GM19240 (cell line): Measurements from ENCODE around the gene RAB27A.
"Not testable (repeated sequence)": the region's sequence is repeated elsewhere in the genome, so short reads cannot be mapped to it uniquely, and the experiment has no call there.

ENCODE experiments used
- DNase-seq: peaks from one replicate; pipeline ENCODE4 v3.0.0; 2011; ENCODE audit warnings: low spot score; ENCODE audit not compliant: insufficient read length

The RAB27A gene

DNA sequence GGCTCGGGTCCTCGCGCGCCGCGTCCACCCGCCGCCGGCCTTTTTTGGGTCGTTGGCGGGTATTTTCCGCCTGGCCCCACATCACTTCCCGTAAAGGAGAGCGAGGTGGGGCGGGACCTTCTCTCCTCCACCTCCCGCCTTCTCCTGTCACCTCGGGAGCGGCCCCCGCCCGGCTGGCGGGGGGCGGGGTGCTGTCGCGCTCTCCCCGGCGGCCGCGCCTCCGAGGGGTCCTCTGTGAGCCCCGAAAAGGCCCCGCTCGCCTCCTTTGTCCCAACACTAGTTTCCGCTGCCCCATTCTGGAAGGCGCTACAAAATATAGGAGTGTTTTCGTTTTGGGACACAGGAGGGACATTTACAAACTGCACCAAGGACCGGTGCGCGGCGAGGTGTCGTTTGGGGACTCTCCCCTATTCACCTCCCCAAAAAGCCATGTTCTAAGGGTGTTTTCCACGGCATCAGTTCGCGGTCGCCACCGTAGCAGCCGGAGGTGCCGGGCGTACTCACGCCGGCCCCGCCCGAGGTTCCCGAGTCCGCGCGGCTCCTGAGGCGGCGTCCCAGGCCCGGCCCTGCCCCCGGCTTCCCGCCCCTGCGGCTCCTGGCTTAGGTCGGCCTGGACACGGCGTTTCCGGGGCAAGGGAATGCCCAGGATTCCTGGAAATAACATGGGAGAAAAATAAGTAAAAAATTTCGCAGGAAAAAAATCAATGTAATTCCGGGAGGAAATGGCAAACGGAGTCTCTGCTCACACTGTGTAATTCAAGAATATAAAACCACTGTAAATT is at the start of gene RAB27A:
TSS of gene RAB27A (minus strand) at position 68 of the 782 bp plus-strand sequence. CDS start 54,879 bp downstream, outside the sequence.
- peak; percentile 48 for DNase-seq

DNA sequence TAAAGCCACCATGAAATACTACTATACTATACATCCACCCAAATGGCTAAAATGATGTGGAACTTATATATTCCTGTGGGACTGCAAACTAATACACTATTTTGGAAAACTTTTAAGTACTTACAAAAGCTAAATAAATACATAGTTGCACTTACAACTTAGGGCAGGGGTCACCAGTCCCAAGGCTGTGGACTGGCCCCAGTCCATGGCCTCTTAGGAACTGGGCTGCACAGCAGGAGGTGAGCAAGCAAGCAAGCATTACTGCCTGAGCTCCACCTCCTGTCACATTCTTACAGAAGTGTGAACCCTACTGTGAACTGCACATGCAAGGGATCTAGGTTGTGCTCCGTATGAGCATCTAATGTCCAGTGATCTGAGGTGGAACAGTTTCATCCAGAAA is 47.5 kb upstream of the RAB27A start:
- no peak for DNase-seq

DNA sequence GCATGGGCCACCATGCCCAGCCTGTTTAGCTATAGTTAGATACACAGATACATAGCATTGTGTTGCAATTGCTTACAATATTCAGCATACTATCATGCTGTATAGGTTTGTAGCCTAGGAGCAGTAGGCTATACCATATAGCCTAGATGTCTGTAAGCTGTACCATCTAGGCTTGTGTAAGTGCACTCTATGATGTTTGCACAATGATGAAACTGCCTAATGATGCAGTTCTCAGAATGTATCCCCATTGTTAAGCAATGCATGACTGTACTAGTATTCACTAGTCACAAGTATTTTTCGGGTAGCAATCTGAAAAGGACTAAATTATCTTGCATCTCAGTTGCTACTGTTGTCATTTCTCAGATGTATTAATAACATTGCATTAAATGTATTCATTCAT is 45.4 kb upstream of the RAB27A start:
- DNase-seq = no peak

DNA sequence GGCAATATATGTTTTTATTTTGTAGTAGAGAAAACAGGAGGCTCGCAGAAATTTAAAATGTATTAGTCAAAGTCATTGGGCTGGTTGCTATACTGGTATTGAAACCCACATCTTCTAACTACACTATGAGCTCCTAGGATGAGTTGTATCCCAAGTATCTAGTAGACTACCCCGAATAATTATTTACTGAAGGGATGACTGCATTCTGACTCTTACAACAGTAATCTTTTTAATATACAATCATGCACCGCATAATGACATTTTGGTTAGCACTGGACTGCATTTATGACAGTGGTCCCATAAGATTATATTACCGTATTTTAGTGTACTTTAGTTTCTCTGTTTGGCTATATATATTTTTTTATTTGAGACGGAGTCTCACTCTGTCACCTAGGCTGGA is 44.8 kb upstream of the RAB27A start:
- no peak for DNase-seq

DNA sequence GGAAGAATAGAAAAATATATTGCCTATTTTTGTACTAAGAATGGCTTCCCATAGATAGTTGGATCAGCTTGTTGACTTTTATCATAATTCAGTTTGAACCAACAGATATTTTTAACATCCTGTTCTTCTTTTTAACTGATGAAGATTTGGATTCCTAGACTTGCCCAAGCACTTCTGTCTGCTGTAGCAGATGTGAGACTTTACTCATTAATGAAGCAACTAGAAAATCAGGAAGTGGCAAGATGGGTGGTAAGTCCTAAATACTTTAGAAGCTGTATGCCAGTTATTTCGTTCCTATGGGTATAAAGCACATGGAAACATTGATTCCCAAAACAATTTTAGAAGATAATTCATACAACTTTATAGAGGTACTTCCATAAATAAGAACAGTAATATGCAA is 37.8 kb upstream of the RAB27A start:
- DNase-seq = no peak

DNA sequence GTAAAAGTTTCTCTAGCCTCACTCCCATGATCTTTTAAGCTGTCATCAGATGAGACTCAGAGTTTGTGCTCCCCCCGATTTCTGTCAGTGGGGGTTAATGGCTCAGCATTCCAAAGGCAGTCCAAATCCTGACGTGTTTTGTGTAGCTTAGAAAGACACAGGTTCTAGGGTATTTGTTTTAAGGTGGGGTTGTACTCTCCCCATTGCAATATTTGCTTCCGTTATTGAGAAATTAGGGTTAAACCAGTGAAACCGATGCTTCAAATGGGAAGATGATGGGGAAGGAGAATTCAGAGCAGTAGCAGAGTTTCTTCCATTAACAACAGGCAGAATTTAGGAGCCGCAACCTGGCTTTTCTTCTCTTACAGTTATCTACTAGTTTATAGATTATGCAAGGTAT is 32.9 kb upstream of the RAB27A start:
- DNase-seq = no peak

DNA sequence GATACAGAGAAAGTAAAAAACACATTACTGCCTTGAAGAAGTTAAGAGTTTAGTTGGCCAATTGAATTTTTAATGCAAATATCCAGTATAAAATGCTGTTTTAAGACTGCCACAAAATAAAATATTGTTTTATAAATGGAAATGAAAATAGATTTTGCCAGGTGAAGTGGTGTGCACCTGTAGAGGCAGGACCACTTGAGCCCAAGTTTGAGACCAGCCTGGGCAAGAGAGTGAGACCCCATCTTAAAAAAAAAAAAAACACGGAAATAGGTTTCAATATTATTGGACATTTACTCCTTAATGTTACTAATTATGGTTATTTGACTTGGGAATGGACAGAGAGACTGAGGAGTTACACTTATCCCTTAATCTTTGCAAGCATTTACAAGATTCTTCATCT is 31.4 kb upstream of the RAB27A start:
- no peak for DNase-seq

DNA sequence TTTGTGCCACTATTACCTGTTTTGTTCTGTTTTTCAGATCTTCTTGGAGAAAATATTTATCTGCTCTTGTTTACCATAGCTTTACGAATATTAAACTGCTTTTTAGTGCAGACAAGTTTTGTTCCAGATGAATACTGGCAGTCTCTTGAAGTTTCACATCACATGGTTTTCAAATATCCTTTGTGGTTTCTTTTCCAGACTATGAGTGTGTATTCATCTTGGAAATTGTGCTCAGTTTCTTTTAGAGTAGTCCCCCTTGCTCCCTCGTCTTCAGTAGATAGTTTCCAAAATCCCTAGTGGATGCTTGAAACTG is 30.6 kb upstream of the RAB27A start:
- DNase-seq = no peak

DNA sequence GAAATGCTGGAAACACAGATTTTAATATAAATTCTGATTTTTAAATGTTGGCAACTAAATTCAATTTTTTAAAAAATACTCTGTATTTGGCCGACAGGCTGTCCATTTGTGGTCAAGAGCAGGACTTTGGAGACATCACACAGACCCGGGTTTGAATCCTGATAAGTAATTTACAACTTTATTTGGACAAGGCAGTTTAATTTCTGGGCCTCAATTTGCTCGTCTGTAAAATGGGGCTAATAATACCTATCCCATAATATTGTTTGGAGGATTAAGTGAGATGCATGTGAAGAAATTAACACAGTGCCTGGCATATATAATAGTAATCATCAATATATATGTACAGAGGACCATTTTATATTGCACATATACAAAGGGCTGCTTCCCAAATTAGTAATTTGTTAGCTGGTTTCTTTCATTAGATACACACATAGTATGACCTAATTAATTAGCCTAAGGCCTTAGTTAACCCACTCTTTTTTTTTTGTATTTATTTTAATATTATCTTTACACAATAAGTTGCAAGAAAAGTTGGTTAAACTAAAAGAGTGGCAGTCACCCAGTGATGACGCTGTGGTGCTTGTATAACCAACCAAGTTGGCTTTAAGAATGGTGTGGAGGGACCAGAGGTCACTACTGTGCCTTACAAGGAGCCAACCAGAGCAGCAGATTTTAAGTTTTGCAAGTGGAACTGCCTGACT is 30.1 kb upstream of the RAB27A start:
- peak; percentile 9 for DNase-seq

DNA sequence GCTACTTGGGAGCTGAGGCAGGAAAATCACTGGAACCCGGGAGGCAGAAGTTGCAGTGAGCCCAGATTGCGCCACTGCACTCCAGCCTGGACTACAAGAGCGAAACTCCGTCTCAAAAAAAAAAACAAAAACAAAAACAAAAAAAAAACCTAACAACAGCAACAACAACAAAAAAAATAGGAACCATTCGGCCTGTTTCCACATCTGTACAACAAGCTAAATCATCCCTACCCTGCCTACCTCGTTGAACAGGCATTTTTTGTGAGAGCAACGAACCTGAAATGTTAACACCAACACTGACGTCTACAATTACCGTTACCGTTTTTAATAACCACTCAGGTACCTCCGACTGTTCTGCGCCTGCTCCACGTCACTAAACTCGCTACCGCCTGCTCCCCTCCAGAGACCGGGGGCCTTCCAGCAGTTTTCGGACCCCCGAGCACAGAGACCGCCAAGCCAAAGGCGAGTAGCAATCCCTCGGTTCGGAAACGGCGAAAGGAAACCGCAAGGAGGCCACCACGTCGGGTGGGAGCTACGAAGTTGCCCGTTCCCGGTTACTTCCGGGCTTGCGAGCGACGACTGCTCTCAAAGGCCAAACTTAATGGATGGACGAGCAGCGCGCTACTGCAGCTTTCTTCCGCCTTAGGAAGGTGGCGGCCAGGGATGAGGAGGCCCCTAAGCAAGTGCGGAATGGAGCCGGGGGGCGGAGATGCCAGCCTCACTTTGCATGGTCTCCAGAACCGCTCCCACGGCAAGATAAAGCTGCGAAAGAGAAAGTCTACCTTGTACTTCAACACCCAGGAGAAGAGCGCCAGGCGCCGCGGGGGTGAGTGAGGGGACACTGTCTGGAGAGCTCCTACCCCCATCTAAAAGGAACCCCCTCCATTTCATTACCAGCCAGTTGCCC is 29.2 kb upstream of the RAB27A start, which contains the start of the genes PIGB and PIGBOS1:
TSS of gene PIGB (plus strand) at position 635 of the 907 bp plus-strand sequence. CDS start at position 664, 29 bp downstream.
TSS of gene PIGBOS1 (minus strand) at position 536 of the 907 bp plus-strand sequence. CDS start 1,331 bp downstream, outside the sequence.
- DNase-seq = peak; percentile 64

DNA sequence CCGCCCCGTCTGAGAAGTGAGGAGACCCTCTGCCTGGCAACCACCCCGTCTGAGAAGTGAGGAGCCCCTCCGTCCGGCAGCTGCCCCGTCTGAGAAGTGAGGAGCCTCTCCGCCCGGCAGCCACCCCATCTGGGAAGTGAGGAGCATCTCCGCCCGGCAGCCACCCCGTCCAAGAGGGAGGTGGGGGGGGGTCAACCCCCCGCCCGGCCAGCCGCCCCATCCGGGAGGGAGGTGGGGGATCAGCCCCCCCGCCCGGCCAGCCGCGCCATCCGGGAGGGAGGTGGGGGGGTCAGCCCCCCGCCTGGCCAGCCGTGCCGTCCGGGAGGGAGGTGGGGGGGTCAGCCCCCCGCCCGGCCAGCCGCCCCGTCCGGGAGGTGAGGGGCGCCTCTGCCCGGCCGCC is 13.2 kb upstream of the RAB27A start:
- not testable (repeated sequence) for DNase-seq

DNA sequence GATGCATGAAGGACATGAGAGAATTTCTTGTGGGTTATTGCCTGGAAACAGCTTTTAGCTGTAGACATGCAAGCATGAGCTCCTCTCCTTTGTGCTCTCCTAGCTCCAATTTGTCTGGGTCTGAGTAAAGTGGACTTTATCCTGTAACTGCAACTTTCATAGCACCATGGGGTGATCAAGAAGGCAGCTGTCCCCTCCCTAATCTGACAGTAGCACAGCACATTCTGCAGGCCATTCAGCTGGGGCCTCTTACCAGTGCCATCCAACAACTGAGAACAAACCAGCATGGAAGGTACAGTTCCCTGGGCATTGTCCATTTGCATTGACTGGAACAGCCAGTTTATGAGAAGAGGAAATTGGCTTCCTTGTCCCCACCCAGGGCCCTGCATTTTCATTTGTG is 7.7 kb upstream of the RAB27A start:
- DNase-seq = no peak

DNA sequence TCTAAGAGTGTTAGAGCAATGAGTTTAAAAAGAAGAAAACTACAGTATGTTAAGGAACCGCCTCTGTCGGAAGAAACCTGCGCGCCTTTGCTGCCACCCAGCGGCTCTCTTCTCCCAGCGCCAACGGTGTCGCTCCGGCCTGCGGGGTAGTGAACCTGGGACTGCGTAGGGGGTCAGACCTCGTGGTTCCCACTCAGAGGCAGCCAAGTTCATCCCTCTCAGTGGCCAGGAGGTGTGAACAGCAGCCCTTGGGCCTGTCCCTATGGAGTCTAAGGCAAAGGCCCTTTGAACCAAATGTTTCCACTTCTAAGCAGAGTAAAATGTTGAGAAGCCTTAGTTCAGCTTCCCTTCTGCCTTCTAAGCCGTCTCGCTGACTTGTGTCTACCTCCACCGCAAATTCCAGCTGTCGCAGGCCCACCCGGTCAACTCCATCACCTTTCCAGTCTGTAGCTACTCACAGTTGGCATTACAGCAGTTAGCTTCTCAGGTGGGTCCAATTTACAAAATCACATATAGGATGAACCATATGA is 980 bp upstream of the RAB27A start:
- peak; percentile 48 for DNase-seq

DNA sequence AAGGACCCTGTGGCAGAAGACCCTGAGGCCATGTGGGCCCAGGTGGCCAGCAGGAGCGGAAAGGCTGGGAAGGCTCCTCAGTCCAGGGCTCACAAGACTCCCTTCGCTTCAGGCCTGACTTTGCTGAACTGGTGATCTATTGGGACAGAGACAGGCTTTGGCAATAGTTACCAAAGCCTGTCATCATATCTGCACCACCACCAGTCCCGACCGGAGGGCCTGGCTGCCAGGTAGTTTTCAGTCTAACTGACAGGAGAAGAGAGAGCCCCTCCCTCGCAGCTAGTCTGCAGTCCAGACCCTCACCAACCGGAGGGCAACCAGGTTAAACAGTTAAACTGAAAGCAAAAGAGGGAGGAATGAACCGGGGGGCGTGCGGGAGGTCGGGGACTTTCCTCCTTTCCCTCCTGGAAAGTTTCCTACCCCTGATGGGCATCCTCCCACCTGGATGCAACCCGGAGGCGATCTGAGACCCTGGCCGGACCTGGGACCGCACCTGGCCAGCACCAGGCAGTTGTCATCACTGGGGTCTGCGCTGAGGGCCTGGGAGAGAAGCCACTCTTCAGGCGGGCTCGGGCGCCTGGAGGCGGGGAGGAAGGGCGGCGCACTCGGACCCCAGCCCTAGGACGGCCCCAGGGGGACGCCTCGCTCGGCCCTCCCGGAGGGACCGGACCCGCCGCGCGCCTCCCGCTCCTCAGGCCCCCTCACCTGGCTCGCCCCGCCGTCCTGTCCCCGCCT is 435 bp downstream of the RAB27A start:
- no peak for DNase-seq

DNA sequence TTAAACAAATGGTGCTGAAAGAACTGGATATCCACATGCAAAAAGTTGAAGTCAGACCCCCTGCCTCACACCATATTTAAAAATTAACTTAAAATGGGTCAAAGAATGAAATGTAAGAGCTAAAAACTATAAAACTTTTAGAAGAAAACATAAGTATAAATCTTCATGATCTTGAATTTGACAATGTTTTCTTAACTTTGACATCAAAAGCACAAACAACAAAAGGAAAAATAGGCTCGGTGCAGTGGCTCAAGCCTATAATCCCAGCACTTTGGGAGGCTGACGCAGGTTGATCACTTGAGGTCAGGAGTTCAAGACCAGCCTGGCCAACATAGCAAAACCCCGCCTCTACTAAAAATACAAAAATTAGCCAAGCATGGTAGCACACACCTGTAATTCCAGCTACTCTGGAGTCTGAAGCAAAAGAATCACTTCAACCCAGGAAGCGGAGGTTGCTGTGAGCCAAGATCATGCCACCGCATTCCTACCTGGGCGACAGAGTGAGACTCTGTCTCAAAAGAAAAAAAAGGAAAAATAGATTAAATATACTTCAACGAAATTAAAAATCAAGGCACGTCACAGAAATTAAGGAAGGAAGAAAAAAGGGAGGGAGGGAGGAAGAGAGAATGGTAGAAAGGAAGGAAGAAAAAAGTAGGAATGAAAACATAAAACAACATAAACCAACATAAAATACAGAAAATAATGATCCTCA is 1.5 kb downstream of the RAB27A start:
- DNase-seq = no peak

DNA sequence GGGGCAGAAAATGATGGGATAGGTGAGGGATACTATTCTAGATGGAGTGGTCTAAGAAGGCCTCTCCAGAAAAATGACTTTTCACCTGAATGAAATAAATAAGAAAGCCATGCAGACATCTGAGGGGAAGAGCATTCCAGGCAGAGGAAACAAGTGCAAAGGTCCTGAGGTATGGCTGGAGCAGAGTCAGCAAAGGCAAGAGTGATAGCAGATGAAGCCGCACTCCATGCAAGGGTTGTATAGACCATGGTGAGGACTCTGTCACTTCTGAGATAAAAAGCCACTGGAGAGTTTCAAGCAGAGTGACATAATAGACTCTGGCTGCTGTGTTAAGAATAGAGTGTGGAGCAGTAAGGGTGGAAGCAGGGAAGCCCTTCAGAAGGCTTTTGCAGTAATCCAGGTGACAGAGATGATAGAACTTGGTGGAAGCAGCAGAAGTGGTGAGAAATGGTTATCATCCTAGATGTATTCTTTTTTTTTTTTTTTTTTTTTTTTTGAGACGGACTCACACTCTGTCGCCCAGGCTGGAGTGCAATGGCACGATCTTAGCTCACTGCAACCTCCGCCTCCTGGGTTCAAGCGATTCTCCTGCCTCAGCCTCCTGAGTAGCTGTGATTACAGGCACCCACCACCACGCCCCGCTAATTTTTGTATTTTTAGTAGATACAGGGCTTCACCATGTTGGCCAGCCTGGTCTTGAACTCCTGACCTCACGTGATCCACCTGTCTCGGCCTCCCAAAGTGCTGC is 3.0 kb downstream of the RAB27A start:
- not testable (repeated sequence) for DNase-seq

DNA sequence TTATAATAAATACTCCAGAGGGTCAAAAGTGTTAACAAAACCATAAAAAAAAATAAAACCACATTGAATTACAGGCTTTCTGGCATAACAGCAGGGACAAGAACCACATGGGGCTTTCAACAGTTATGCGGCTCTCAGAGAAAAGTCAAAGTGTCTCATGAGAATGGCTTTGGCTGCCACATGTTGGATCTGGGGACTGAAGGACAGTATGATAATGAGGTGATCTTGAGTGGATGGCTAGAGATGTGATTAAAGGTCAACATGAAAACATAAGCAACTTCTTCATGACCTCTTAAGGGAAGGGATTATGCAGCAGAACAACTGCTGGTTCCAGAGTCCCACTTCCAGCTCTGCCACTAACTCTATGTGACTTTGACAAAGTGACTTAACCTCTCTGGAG is 5.2 kb downstream of the RAB27A start:
- DNase-seq = no peak

DNA sequence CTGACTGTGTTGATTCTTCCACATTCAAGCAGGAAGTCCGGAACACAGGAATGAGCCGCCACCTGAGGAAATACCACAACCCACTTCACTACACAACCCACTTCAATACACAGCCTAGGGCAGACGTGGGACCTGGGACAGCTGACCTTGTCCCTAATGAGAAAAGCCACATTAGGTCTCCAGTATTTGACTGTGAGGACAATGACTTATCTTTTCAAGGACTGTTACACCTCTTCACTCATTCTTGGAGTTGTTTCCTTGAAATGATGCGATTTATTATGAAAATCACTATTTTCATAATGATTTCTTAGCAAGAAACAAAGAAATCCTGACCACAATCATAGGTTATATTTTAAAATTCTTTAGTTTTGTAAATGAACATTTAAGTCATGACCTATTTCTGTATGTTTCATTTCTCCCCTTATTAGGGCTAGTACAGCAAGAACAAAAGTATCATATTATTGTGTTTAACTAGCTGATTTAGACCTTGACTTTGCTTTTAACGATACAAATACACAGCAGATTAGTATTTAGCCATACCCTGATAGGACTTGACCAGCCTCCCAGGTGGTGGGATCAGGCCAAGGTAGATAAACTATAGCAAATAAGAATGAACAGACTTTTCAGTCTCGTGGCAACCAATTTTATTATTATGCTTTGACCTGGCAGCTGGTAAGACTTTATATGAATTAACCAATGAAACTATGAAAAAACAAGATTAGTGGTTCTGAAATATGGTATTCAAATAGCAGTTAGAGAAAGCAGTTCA is 6.0 kb downstream of the RAB27A start:
- no peak for DNase-seq
